Renal cortex interstitium (tissue), 15 donors: ENCODE measurements around the gene SS18L1. TPM values are rescaled to one million over a fixed set of nuclear protein-coding genes. Genes with fewer than 3 reads are reported as not detected.
"Not testable (repeated sequence)": the region's sequence is repeated elsewhere in the genome, so short reads cannot be mapped to it uniquely, and the experiment has no call there.

Experiments
- DNase-seq, 11 donors: peaks; one replicate each; pipeline ENCODE4 v3.0.0-alpha.2; 2013; ENCODE audit warnings: low read depth in 9 of 11, low spot score in 4 of 11; ENCODE audit errors: extremely low read depth in 1 of 11
- long read RNA-seq, 16 experiments: transcript quantifications; one replicate each; lab custom pipeline, GENCODE V29; 2026
- polyA plus RNA-seq, 3 donors: library from polyadenylated mRNA; unstranded; fragments of 120-200 nt; gene quantifications; one replicate each; pipeline ENCODE4 v1.2.1, GENCODE V29; 2013; ENCODE audit not compliant: insufficient read length in 3 of 3

The SS18L1 gene, protein sequence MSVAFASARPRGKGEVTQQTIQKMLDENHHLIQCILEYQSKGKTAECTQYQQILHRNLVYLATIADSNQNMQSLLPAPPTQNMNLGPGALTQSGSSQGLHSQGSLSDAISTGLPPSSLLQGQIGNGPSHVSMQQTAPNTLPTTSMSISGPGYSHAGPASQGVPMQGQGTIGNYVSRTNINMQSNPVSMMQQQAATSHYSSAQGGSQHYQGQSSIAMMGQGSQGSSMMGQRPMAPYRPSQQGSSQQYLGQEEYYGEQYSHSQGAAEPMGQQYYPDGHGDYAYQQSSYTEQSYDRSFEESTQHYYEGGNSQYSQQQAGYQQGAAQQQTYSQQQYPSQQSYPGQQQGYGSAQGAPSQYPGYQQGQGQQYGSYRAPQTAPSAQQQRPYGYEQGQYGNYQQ
- 10 to 100 TPM; 18.6 to 25.7 (median 19.7) TPM for polyA plus RNA-seq
- long read RNA-seq, donor 1, full-length matches to known transcripts: 2 of 2 reads
- long read RNA-seq, donor 1, partial matches to known transcripts: 0 of 2 reads
- long read RNA-seq, donor 1, other reads (novel, unspliced or antisense): 0 of 2 reads
- long read RNA-seq, donor 2, full-length matches to known transcripts: 1 of 1 reads
- long read RNA-seq, donor 2, partial matches to known transcripts: 0 of 1 reads
- long read RNA-seq, donor 2, other reads (novel, unspliced or antisense): 0 of 1 reads
- long read RNA-seq, donor 3, full-length matches to known transcripts: 6 of 6 reads
- long read RNA-seq, donor 3, partial matches to known transcripts: 0 of 6 reads
- long read RNA-seq, donor 3, other reads (novel, unspliced or antisense): 0 of 6 reads
- long read RNA-seq, donor 4, full-length matches to known transcripts: 3 of 3 reads
- long read RNA-seq, donor 4, partial matches to known transcripts: 0 of 3 reads
- long read RNA-seq, donor 4, other reads (novel, unspliced or antisense): 0 of 3 reads
- long read RNA-seq, donor 5, full-length matches to known transcripts: 2 of 26 reads
- long read RNA-seq, donor 5, partial matches to known transcripts: 24 of 26 reads
- long read RNA-seq, donor 5, other reads (novel, unspliced or antisense): 0 of 26 reads
- long read RNA-seq, donor 6, full-length matches to known transcripts: 1 of 23 reads
- long read RNA-seq, donor 6, partial matches to known transcripts: 22 of 23 reads
- long read RNA-seq, donor 6, other reads (novel, unspliced or antisense): 0 of 23 reads
- long read RNA-seq, donor 7, full-length matches to known transcripts: 2 of 15 reads
- long read RNA-seq, donor 7, partial matches to known transcripts: 13 of 15 reads
- long read RNA-seq, donor 7, other reads (novel, unspliced or antisense): 0 of 15 reads
- long read RNA-seq, donor 8, full-length matches to known transcripts: 2 of 10 reads
- long read RNA-seq, donor 8, partial matches to known transcripts: 8 of 10 reads
- long read RNA-seq, donor 8, other reads (novel, unspliced or antisense): 0 of 10 reads
- long read RNA-seq, donor 9, full-length matches to known transcripts: 3 of 3 reads
- long read RNA-seq, donor 9, partial matches to known transcripts: 0 of 3 reads
- long read RNA-seq, donor 9, other reads (novel, unspliced or antisense): 0 of 3 reads
- long read RNA-seq, donor 10, full-length matches to known transcripts: 1 of 1 reads
- long read RNA-seq, donor 10, partial matches to known transcripts: 0 of 1 reads
- long read RNA-seq, donor 10, other reads (novel, unspliced or antisense): 0 of 1 reads
- long read RNA-seq, donor 11: 0 reads
- long read RNA-seq, donor 12, full-length matches to known transcripts: 2 of 2 reads
- long read RNA-seq, donor 12, partial matches to known transcripts: 0 of 2 reads
- long read RNA-seq, donor 12, other reads (novel, unspliced or antisense): 0 of 2 reads
- long read RNA-seq, donor 13, full-length matches to known transcripts: 4 of 16 reads
- long read RNA-seq, donor 13, partial matches to known transcripts: 12 of 16 reads
- long read RNA-seq, donor 13, other reads (novel, unspliced or antisense): 0 of 16 reads
- long read RNA-seq, donor 14, full-length matches to known transcripts: 3 of 14 reads
- long read RNA-seq, donor 14, partial matches to known transcripts: 11 of 14 reads
- long read RNA-seq, donor 14, other reads (novel, unspliced or antisense): 0 of 14 reads
- long read RNA-seq, donor 15: 0 reads
- long read RNA-seq, donor 16, full-length matches to known transcripts: 4 of 4 reads
- long read RNA-seq, donor 16, partial matches to known transcripts: 0 of 4 reads
- long read RNA-seq, donor 16, other reads (novel, unspliced or antisense): 0 of 4 reads

- peak in 8 of 11 donors; percentile 67 to 87 (median 82) for DNase-seq
These were observed at the start of gene SS18L1, which contains the start of gene PSMA7 for GRCh38 chr20:62143081-62143956. TSS of gene SS18L1 (plus strand) at chr20:62143769. CDS start at chr20:62143821, 52 bp downstream. TSS of gene PSMA7 (minus strand) at chr20:62143394. CDS start at chr20:62143303, 91 bp downstream.

- no peak for DNase-seq
These were observed 46.9 kb upstream of the SS18L1 start for GRCh38 chr20:62096421-62097380.

DNA sequence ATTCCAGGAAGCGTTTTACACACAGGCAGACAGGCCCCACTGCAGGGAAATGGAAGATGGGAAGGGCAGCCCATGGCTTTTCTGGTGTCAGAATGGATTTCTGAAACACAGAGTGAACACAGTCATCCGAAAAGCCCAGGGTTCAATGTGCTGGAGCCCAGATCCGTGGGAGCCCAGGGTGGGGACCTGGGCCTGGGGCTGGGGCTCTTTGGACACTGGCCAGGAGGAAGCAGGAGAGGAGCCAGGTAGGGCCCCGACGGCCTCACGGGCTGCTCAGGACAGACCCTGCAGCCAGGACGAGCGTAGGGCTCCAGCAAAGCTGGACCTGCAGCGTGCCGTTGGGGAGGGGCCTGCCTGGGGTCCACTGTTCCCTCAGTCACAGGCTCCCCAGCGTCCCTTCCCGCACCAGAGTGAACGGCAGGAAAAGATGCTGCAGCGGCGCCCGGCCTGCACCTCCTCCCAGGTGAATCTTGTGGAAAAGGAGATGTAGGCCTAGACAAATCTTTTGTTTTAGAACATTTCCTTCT is 45.6 kb upstream of the SS18L1 start:
- no peak for DNase-seq

DNA sequence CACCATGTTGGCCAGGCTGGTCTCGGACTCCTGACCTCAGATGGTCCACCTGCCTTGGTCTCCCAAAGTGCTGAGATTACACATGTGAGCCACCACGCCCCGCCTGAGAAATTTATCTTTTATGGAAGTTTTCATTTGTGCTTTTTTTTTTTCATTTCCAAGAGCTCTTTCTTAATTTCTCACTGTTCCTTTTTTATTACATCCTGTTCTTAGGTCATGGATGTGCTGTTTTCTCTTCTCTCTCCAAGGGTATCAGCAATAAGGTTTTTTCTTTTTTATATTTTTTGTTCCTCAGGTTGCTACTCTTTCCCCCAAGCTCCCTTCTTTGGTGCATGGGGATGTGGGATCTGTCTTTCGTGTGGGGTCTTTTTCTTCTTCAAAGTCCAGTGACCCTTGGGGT is 42.5 kb upstream of the SS18L1 start:
- DNase-seq: no peak

DNA sequence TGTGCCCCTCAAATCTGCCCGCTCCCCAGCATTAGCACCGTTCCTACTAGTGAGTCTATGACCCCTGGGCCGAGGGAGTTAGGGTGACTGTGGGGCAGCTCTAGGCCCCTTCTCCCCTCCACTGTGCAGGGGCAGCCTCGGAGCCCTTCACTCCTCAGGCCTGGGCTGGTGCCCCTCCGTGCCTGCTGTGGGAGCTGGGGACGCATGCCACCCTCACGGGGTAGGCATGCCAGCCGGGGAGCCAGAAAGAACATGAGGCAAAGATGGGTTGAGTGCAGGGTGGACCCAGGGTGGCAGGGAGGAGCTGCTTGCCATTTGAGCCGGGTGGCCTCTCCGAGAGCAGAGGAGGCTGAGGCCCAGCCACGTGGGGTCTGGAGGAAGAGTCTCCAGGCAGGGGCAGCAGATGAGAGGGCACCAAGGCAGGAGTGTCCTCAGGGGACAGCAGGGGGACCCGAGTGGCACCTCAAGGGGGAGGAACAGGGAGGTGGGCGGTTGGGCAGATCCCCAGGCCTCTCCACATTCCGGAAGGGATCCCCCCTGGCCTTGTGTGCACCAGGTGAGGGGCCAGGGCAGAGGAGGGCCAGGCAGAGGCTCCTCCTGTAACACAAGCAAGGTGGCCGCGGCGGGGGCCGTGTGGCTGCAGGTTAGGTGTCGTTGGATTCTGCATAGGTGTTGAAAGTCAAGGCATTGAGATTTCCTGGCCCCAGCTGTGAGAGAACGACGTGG is 39.9 kb upstream of the SS18L1 start:
- no peak for DNase-seq

DNA sequence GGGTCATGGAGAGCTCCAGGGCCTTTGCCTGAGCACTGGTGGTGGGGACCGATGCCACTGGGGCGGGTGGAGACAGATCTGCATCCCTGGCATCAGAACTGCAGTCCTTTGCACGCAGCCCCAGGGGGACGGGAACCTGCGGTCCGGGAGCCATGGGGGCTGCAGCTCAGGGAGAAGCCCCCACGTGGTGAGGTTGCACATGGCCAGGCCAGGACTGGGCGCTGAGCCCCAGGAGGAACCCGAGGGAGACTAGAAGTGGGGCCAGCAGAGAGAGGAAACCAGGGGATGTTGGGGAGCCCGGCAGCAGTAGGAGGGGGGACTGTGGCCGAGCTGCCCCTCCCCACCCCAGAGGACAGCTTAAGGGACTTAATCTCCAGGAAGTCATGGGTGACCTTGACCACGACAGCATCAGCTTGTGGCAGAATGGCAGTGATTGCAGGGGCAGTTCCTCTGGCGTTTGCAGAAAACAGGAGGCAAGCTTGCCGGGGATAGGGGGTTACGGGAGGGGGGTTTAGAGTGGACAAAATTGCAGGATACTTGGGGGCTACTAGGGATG is 39.3 kb upstream of the SS18L1 start:
- DNase-seq: no peak

GRCh38 chr20:62104791-62105345 is 38.7 kb upstream of the SS18L1 start:
- DNase-seq: no peak

DNA sequence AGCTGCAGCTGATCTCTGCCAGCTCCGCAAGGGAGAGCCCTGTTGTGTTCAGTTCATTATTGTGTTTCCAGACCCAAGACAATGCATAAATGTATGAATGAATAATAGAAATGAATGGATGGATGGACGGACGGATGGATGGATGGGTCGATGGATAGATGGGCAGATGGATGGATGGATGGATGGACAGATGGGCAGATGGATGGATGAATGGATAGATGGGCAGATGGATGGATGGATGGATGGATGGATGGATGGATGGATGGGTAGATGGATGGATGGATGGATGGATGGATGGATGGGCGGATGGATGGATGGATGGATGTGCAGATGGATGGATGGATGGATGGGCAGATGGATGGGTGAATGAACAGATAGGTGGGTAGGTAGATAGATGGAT is 38.0 kb upstream of the SS18L1 start:
- DNase-seq: no peak

GRCh38 chr20:62111148-62111547 is 32.4 kb upstream of the SS18L1 start:
- DNase-seq: no peak

DNA sequence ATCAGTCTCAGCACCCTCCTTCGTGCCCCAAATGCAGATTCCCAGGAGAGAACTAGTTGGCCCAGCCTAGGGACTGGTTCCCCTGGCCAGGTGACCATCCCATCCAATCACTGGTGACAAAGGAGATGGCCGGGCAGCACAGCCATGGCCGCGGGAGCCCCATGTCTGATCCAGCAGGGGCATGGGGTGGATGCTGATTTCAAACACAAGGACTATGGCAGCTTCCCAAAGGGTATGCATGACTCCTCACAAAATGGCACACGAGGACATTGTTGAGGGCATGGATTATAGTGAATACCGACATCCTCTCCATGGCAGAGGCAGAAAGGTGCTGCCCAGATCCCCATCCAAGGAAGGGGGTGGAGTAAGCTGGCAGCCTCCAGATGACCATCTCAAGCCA is 31.2 kb upstream of the SS18L1 start:
- DNase-seq: no peak

DNA sequence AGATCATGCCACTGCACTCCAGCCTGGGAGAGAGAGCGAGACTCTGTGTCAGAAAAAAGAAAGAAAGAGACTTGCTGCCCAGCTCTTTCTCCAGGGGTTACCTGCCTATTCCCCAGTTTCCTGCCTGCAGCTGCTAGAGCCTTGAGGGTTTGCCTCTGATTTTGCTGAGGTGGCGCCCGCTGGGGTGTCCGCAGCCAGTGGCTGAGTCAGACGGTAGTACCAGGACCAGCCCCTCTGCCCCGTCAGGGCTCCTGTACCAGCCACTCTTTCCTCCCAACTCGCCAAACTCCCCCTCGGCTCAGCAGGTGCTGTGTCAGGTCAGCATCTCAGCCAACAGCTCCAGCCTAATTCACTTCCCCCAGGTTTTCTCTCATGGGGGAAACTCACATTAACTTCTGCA is 28.7 kb upstream of the SS18L1 start:
- DNase-seq: no peak

DNA sequence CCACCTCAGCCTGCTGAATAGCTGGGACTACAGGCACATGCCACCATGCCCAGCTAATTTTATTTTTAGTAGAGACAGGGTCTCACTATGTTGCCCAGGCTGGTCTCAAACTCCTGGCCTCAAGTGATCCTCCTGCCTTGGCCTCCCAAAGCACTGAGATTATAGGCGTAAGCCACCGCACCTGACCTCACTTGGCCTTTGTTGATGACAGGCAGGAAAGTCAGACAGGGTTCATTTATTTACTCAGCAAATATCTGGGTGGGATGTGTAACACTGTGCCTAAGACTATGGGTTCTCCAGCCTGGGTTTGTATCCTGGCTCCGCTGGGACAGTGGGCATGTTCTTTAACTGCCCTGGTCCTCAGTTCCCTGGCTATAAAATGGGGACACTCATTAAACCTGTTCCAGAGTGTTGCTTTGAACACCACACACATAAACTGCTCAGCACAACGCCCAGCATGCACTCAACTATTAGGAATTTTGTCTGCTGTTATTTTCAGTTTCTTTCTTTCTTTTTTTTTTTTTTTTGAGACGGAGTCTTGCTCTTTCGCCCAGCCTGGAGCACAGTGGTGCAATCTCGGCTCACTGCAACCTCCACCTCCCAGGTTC is 27.7 kb upstream of the SS18L1 start:
- not testable (repeated sequence) for DNase-seq
